ENCODE data around the gene PDAP1. TPM values are rescaled to one million over a fixed set of nuclear protein-coding genes. Genes with fewer than 3 reads are reported as not detected.

Gene PDAP1
- total and polyA plus RNA-seq, 2 of the 8 experiments (the other 6 are each of a cell fraction or from before 2014, with no cell fraction given), result 26.6 to 169 TPM

GRCh38 chr7:99398891-99399445 lies 9.4 kb downstream of the PDAP1 start (continued):
- TF ChIP-seq MAX (IDR thresholded peaks at IDR 0.05) (no peak), JUN (IDR thresholded peaks at IDR 0.05; ENCODE audit: low read depth, low read length) (no peak), CTCF (IDR thresholded peaks at IDR 0.05; ENCODE audit: control extremely low read depth in 1 of 3, insufficient read depth in 1 of 3, low read depth in 1 of 3, low read length in 3 of 3) (no peak), TEAD4 (IDR thresholded peaks at IDR 0.05; ENCODE audit: low read depth, low read length) (no peak), RAD21 (IDR thresholded peaks at IDR 0.05 in 1 of 2, conservative IDR thresholded peaks at IDR 0.05 in 1 of 2; ENCODE audit: low read depth in 2 of 2, low read length in 2 of 2) (no peak)
